BLaER1 treated with 17β-estradiol and CSF1 and Interleukin-3, amounts not matched to agents 10 nM and 100 nM (cell line): ENCODE data around the gene DDX19B.
"Not testable (repeated sequence)": the region's sequence is repeated elsewhere in the genome, so short reads cannot be mapped to it uniquely, and the experiment has no call there.

Experiments
- H3K27ac ChIP-seq, 11 experiments: shearing (Covaris generic); formaldehyde crosslinking; 2 replicates each; pipeline ENCODE4 v1.8.1; 2022
- H3K27me3 ChIP-seq, 11 experiments: shearing (Covaris generic); formaldehyde crosslinking; 2 replicates each; pipeline ENCODE4 v1.8.1; 2022
- H3K36me3 ChIP-seq, 11 experiments: shearing (Covaris generic); formaldehyde crosslinking; 2 replicates each; pipeline ENCODE4 v1.8.1; 2022
- H3K4me1 ChIP-seq, 10 experiments: shearing (Covaris generic); formaldehyde crosslinking; 2 replicates each; pipeline ENCODE4 v1.8.1; 2022
- H3K4me2 ChIP-seq, 11 experiments: shearing (Covaris generic); formaldehyde crosslinking; 2 replicates each; pipeline ENCODE4 v1.8.1; 2022
- H3K4me3 ChIP-seq, 10 experiments: shearing (Covaris generic); formaldehyde crosslinking; 2 replicates each; pipeline ENCODE4 v1.8.1; 2022
- H3K9ac ChIP-seq, 11 experiments: shearing (Covaris generic); formaldehyde crosslinking; 2 replicates each; pipeline ENCODE4 v1.8.1; 2022
- H3K9me3 ChIP-seq, 11 experiments: shearing (Covaris generic); formaldehyde crosslinking; replicated peaks in 1 of 11; 2 replicates each; pipeline ENCODE4 v1.8.1; 2022
- H4K20me1 ChIP-seq, 11 experiments: shearing (Covaris generic); formaldehyde crosslinking; 2 replicates each; pipeline ENCODE4 v1.8.1; 2022
- Cebpa-rat ChIP-seq, 11 experiments: shearing (Covaris generic); IDR thresholded peaks; 2 replicates each; pipeline ENCODE4 v1.8.1; 2022

The DDX19B gene

DNA sequence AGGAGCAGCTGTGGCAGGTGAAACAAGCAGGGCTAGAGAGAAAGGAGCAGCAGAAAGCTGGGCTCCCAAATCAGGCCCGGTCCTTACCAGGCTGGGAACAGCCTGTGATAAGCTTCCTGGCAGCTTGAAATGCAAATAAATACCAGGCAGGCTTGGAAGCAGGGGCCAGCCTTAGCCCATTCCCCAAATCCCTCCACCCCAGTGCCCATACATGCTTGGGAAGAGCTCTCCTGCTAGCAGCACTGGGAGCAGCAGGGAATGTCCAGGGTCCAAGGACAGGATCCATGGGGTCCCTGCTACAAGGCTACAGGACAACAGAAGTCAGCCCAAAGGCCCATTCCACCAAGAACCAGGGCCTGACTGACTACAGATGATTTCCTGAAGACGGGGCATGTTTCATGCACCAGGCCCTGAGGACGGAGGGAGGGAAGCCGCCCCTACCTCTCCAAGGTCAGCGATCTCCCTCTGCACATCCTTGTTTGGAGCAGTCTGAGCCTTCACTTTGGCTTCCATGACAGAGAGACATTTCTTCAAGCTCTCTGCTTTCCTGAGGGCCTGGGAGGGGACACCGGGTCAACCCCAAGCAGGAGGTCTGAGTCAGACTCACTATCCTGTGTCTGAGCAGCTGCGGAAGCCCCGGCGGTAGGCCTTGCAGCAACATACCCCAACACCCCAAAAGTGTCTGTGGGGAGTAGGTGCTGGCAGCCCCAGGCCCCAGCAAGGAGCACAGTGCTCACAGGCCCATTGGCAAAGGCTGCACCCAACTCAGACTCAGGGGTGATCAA lies 44.6 kb upstream of the DDX19B start:
- H3K36me3 ChIP-seq = peaks cover 75 to 87% (median 84%) of the 10 kb centered on the region in 11 experiments
- peaks cover 22 to 88% (median 68%) of the 10 kb centered on the region in 11 experiments; a peak in 21 of 22 replicates for H4K20me1 ChIP-seq
- TF ChIP-seq Cebpa-rat (IDR thresholded peaks at IDR 0.05) = no peak
- H3K27ac ChIP-seq = no peak overlapping the region
- H3K4me1 ChIP-seq = peaks cover 9 to 11% (median 10%) of the 10 kb centered on the region in 10 experiments
- H3K4me3 ChIP-seq = no peak overlapping the region
- no peaks in the 10 kb centered on the region for H3K27me3 ChIP-seq
- H3K9ac ChIP-seq = 0 out of 22 replicates have a peak overlapping the region, but pooled peaks of 1 of the 11 experiments have one; percentile 9
- H3K4me2 ChIP-seq = no peak overlapping the region
- H3K9me3 ChIP-seq = no peaks in the 10 kb centered on the region

DNA sequence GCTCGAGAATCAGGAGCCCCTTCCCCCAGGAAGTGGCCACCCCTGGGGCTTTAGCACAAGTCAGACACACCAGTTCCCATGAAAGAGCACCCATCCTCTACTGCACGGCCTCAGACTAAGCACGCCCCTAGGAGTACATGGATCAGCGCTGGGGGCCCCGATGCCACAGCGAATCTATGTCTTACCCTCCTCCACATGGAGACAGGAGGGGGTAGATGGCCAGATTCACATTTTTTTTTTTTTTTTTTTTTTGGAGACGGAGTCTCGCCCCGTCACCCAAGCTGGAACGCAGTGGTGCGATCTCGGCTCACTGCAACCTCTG lies 44.1 kb upstream of the DDX19B start:
- Histone ChIP-seq H4K20me1 (peaks cover 17 to 85% (median 62%) of the 10 kb centered on the region in 11 experiments; a peak in 21 of 22 replicates), H3K4me3 (no peak overlapping the region), H3K27ac (no peak overlapping the region), H3K36me3 (peaks cover 79 to 87% (median 84%) of the 10 kb centered on the region in 11 experiments), H3K9me3 (no peaks in the 10 kb centered on the region), H3K4me2 (no peak overlapping the region), H3K27me3 (no peaks in the 10 kb centered on the region), H3K4me1 (peaks cover 4 to 5% (median 5%) of the 10 kb centered on the region in 10 experiments), H3K9ac (0 out of 22 replicates have a peak overlapping the region, but pooled peaks of 1 of the 11 experiments have one; percentile 9)
- TF ChIP-seq Cebpa-rat (IDR thresholded peaks at IDR 0.05) = no peak

DNA sequence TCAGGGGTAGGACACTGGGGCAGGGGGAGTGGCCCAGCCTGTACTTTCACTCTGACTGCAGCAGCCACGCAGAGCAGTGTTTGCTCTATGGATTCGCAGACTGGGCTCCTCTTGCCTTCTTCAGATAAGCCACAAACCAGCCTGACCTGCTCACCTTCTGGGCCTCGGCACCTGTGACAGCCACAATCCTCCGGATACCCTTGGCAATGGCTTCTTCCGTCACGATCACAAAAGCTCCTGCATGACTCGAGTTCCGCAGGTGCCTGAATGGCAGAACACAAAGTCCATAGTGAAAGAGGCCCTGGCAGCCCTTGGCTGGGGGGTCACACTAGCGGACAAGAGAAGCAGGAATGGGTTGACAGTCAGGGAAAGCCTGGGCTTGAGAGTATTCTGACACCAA lies 43.4 kb upstream of the DDX19B start:
- no peaks in the 10 kb centered on the region for H3K9me3 ChIP-seq
- no peak overlapping the region for H3K4me3 ChIP-seq
- no peak for TF ChIP-seq Cebpa-rat (IDR thresholded peaks at IDR 0.05)
- peaks cover 84 to 87% (median 86%) of the 10 kb centered on the region in 11 experiments for H3K36me3 ChIP-seq
- no peak overlapping the region for H3K4me2 ChIP-seq
- H3K27me3 ChIP-seq = no peaks in the 10 kb centered on the region
- H3K9ac ChIP-seq = peak overlapping the region in 1 of 11 experiments; percentile 3; a peak in 1 of 22 replicates
- peaks cover 10 to 85% (median 56%) of the 10 kb centered on the region in 11 experiments; a peak in 21 of 22 replicates for H4K20me1 ChIP-seq
- H3K4me1 ChIP-seq = no peaks in the 10 kb centered on the region; a peak in 1 of 20 replicates
- H3K27ac ChIP-seq = no peak overlapping the region

DNA sequence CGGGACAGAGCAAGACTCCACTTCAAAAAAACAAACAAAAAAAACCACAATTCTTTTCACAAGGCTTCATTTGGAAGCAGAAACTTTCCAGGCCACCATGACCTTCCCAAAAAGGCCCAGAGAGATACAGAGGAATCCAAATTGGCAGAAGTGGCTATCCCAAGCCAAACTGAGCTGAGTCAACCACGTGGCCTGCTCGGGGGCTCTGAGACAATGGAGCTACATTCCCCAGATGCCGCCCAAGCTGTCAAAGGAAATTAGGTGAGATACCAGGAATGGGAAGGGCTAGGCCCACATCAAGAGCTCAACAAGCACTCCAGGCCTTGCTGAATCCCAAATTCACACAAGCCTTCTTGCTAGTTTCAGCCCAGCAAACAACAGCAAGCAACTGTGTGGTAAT lies 41.6 kb upstream of the DDX19B start:
- Histone ChIP-seq H3K4me2 (no peak overlapping the region), H3K9me3 (no peaks in the 10 kb centered on the region), H3K36me3 (peaks cover 98 to 100% (median 100%) of the 10 kb centered on the region in 11 experiments), H4K20me1 (peaks cover 0 to 94% (median 47%) of the 10 kb centered on the region in 11 experiments; a peak in 16 of 22 replicates), H3K4me1 (no peaks in the 10 kb centered on the region), H3K9ac (no peak overlapping the region), H3K27me3 (no peaks in the 10 kb centered on the region), H3K27ac (no peak overlapping the region), H3K4me3 (no peak overlapping the region)
- TF ChIP-seq Cebpa-rat (IDR thresholded peaks at IDR 0.05) = no peak

DNA sequence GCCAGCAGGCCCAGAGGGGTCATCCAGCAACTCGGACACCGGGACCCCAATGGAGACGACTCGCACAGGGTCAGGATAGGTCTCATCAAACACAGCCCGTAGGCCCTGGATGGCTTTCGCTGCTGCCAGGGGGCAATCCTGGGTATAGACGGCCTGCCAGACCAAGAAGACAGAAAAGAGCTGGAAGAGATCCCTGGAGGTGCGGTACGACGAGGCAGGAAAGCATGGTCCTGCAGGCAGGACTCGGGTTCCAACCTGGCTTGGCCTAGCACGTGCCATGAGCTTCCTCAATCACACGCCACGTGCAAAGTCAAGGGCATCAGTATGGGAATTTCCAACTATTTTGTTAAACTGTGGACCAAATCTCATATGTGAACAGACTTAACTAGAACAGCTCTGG lies 40.9 kb upstream of the DDX19B start:
- peaks cover 0 to 92% (median 43%) of the 10 kb centered on the region in 11 experiments; a peak in 15 of 22 replicates for H4K20me1 ChIP-seq
- H3K27ac ChIP-seq = no peak overlapping the region

DNA sequence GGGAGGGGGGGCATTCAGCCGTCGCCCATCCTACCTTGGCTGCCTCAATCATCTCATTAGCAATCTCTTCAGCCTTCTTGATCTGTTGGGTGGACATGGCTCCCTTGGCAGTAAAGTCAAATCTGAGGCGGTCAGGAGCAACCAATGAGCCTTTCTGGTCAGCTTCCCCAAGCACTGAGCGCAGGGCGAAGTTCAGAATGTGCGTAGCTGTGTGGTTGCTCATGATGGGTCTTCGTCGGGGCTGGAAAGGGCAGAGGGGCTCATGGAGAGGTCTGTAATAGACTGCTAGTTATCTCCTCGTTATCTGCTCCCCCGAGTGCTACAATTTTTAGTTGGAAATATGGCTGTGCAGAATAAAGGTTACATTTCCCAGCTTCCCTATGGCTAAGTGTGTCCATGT lies 40.0 kb upstream of the DDX19B start:
- Histone ChIP-seq H3K27me3 (no peaks in the 10 kb centered on the region), H3K36me3 (peaks cover 98 to 100% (median 100%) of the 10 kb centered on the region in 11 experiments), H3K4me2 (no peak overlapping the region), H4K20me1 (peaks cover 0 to 92% (median 36%) of the 10 kb centered on the region in 11 experiments; a peak in 12 of 22 replicates), H3K9me3 (no peaks in the 10 kb centered on the region), H3K27ac (no peak overlapping the region), H3K4me3 (no peak overlapping the region), H3K9ac (no peak overlapping the region), H3K4me1 (no peaks in the 10 kb centered on the region)
- TF ChIP-seq Cebpa-rat (IDR thresholded peaks at IDR 0.05) = no peak

More for the DNA sequence above, 40.9 kb upstream of the DDX19B start:
- Histone ChIP-seq H3K4me3 (no peak overlapping the region), H3K4me1 (no peaks in the 10 kb centered on the region), H3K27me3 (no peaks in the 10 kb centered on the region), H3K9ac (no peak overlapping the region), H3K4me2 (no peak overlapping the region), H3K9me3 (no peaks in the 10 kb centered on the region), H3K36me3 (peaks cover 98 to 100% (median 100%) of the 10 kb centered on the region in 11 experiments)
- TF ChIP-seq Cebpa-rat (IDR thresholded peaks at IDR 0.05) = no peak

DNA sequence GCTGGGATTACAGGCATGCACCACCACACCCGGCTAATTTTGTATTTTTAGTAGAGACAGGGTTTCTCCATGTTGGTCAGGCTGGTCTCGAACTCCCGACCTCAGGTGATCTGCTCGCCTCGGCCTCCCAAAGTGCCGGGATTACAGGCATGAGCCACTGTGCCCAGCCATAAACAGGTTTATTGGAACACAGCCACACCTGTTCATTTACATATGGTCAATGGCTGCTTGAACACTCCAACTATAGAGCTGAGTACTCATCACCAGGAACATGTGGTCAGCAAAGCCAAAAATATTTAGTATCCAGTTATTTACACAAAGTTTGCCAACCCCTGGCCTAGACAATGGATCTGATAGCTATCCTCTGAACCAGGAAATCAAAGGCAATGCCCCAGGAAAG lies 39.1 kb upstream of the DDX19B start:
- not testable (repeated sequence) for H3K9ac ChIP-seq, H3K9me3 ChIP-seq, H3K27me3 ChIP-seq, H3K4me2 ChIP-seq, H3K4me1 ChIP-seq, H3K27ac ChIP-seq, H3K4me3 ChIP-seq
- H3K36me3 ChIP-seq = peaks cover 98 to 100% (median 100%) of the 10 kb centered on the region in 11 experiments
- peaks cover 0 to 87% (median 27%) of the 10 kb centered on the region in 11 experiments; a peak in 10 of 22 replicates for H4K20me1 ChIP-seq

DNA sequence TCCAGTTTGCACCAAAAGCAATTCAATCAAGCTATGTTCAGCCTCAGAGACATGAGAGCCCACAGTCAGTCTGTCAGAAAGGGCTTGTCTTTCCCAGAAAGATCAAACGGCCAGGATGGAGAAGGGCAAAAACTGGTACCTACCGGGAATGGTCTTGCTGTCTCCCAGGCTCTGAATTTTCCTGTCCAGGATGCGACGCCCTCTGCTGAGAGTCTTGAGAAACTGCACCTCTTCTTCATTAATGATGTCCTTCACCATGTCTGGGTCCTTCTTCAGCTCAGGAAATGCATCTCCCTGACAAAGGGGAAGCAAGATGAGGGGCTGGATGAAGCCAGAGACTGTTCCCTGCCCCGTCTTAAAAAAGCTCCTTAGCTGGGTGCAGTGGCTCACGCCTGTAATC lies 31.5 kb upstream of the DDX19B start:
- no peak for TF ChIP-seq Cebpa-rat (IDR thresholded peaks at IDR 0.05)
- H3K27ac ChIP-seq = no peak overlapping the region
- H3K4me2 ChIP-seq = no peak overlapping the region
- H3K4me3 ChIP-seq = no peak overlapping the region
- no peak overlapping the region for H3K9ac ChIP-seq
- peaks cover 0 to 10% (median 0%) of the 10 kb centered on the region in 10 experiments; a peak in 3 of 20 replicates for H3K4me1 ChIP-seq
- H3K27me3 ChIP-seq = no peaks in the 10 kb centered on the region
- H4K20me1 ChIP-seq = peaks cover 0 to 92% (median 33%) of the 10 kb centered on the region in 11 experiments; a peak in 16 of 22 replicates
- no peaks in the 10 kb centered on the region for H3K9me3 ChIP-seq
- H3K36me3 ChIP-seq = peaks cover 99 to 100% (median 100%) of the 10 kb centered on the region in 11 experiments

DNA sequence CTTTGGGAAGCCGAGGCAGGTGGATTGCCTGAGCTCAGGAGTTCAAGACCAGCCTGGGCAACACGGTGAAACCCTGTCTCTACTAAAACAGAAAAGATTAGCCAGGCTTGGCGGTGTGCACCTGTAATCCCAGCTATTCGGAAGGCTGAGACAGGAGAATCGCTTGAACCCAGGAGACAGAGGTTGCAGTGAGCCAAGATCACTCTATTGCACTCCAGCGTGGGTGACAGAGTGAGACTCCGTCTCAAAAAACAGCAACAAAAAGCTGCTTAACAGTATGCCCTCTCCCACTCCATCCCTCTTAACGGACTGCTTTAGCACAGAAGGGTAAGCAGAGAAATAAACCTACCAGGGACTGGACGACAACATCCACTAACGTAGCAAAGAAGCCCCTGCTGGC lies 31.1 kb upstream of the DDX19B start:
- H3K4me2 ChIP-seq, H3K9me3 ChIP-seq, H3K27me3 ChIP-seq, H3K4me3 ChIP-seq, H3K27ac ChIP-seq, H3K4me1 ChIP-seq: not testable (repeated sequence)
- Histone ChIP-seq H3K9ac (0 out of 22 replicates have a peak overlapping the region, but pooled peaks of 1 of the 11 experiments have one; percentile 18), H3K36me3 (peaks cover 99 to 100% (median 100%) of the 10 kb centered on the region in 11 experiments), H4K20me1 (peaks cover 0 to 93% (median 36%) of the 10 kb centered on the region in 11 experiments; a peak in 16 of 22 replicates)
